GM23338 (cell line): ENCODE measurements around the gene NPL. TPM values are rescaled to one million over a fixed set of nuclear protein-coding genes. Genes with fewer than 3 reads are reported as not detected.

ENCODE experiments used
- ATAC-seq: fragments of 200-7000 bp; cut with Tn5 transposase; 3 replicates; pipeline ENCODE4 v1.9.1; 2020
- DNase-seq: peaks from one replicate; pipeline ENCODE4 v3.0.0-alpha.2; 2015; ENCODE audit warnings: low spot score
- H2AFZ ChIP-seq: fragments of 200-600 bp; sonication (generic); 2 replicates; pipeline ENCODE4 v1.8.0; 2016; ENCODE audit warnings: antibody characterized with exemption, mild to moderate bottlenecking, moderate library complexity
- H3F3A ChIP-seq: fragments of 200-600 bp; sonication (generic); replicated peaks from 2 replicates; pipeline ENCODE4 v1.8.0; 2017; ENCODE audit warnings: antibody characterized with exemption, mixed run types, low read depth
- H3K27ac ChIP-seq: fragments of 200-600 bp; sonication (generic); 2 replicates; pipeline ENCODE4 v1.6.1; 2016; ENCODE audit warnings: low read depth
- H3K27me3 ChIP-seq: fragments of 200-600 bp; sonication (generic); 2 replicates; pipeline ENCODE4 v1.8.0; 2016; ENCODE audit warnings: mild to moderate bottlenecking, mixed run types, moderate library complexity; ENCODE audit not compliant: insufficient read depth
- H3K36me3 ChIP-seq: fragments of 200-600 bp; sonication (generic); 2 replicates; pipeline ENCODE4 v1.8.0; 2016; ENCODE audit warnings: mild to moderate bottlenecking; ENCODE audit not compliant: insufficient read depth
- H3K4me1 ChIP-seq: fragments of 200-600 bp; sonication (generic); 2 replicates; pipeline ENCODE4 v1.8.0; 2016; ENCODE audit warnings: mild to moderate bottlenecking, moderate library complexity; ENCODE audit not compliant: insufficient read depth
- H3K4me2 ChIP-seq: fragments of 200-600 bp; sonication (generic); 2 replicates; pipeline ENCODE4 v1.7.1; 2017; ENCODE audit warnings: mixed run types
- H3K4me3 ChIP-seq: fragments of 200-600 bp; sonication (generic); 2 replicates; pipeline ENCODE4 v1.6.1; 2016; ENCODE audit warnings: mixed run types
- H3K79me2 ChIP-seq: fragments of 200-600 bp; sonication (generic); replicated peaks from 2 replicates; pipeline ENCODE4 v1.8.0; 2017; ENCODE audit warnings: mild to moderate bottlenecking; ENCODE audit not compliant: insufficient read depth
- H3K9me2 ChIP-seq: fragments of 200-600 bp; sonication (generic); 2 replicates; pipeline ENCODE4 v1.8.0; 2017; ENCODE audit not compliant: insufficient read depth
- H4K20me1 ChIP-seq: fragments of 200-600 bp; sonication (generic); replicated peaks from 2 replicates; pipeline ENCODE4 v1.8.0; 2017; ENCODE audit warnings: mild to moderate bottlenecking; ENCODE audit not compliant: insufficient read depth
- H3K27ac Mint-ChIP-seq: 2 replicates; pipeline ENCODE4 v1.8.0; 2020; ENCODE audit warnings: inconsistent platforms, mild to moderate bottlenecking, moderate library complexity, mixed read lengths
- H3K27me3 Mint-ChIP-seq: 3 replicates; pipeline ENCODE4 v1.8.0; 2022; ENCODE audit warnings: low read depth, mild to moderate bottlenecking, moderate library complexity, mixed read lengths, inconsistent platforms; ENCODE audit not compliant: insufficient read depth, poor library complexity
- H3K36me3 Mint-ChIP-seq: 3 replicates; pipeline ENCODE4 v1.8.0; 2021; ENCODE audit warnings: low read depth, mild to moderate bottlenecking, inconsistent platforms, moderate library complexity, mixed read lengths
- H3K4me1 Mint-ChIP-seq: 3 replicates; pipeline ENCODE4 v1.8.0; 2020; ENCODE audit warnings: mild to moderate bottlenecking, inconsistent platforms, mixed read lengths
- H3K4me3 Mint-ChIP-seq: 3 replicates; pipeline ENCODE4 v1.8.0; 2021; ENCODE audit warnings: moderate library complexity, mild to moderate bottlenecking, inconsistent platforms, mixed read lengths
- H3K9me3 Mint-ChIP-seq: 3 replicates; pipeline ENCODE4 v1.8.0; 2020; ENCODE audit warnings: moderate library complexity, mild to moderate bottlenecking, inconsistent platforms, mixed read lengths
- EZH2 ChIP-seq: fragments of 200-600 bp; sonication (generic); IDR thresholded peaks from one replicate; pipeline ENCODE4 v1.8.0; 2017; ENCODE audit warnings: antibody characterized with exemption, mild to moderate bottlenecking, low read depth; ENCODE audit not compliant: unreplicated experiment
- EZH2phosphoT487 ChIP-seq: fragments of 200-600 bp; sonication (generic); IDR thresholded peaks from one replicate; pipeline ENCODE4 v1.8.1; 2018; ENCODE audit warnings: antibody characterized with exemption; ENCODE audit not compliant: unreplicated experiment
- JUNB ChIP-seq: IDR thresholded peaks from one replicate; pipeline ENCODE4 v1.6.1; 2016; ENCODE audit warnings: antibody characterized with exemption; ENCODE audit not compliant: unreplicated experiment
- POLR2AphosphoS5 ChIP-seq: IDR thresholded peaks from 2 replicates; pipeline ENCODE4 v1.6.1; 2016; ENCODE audit warnings: antibody characterized with exemption, low read depth
- STAT1 ChIP-seq: IDR thresholded peaks from one replicate; pipeline ENCODE4 v1.6.1; 2016; ENCODE audit warnings: antibody characterized with exemption; ENCODE audit not compliant: unreplicated experiment
- ZNF114 ChIP-seq: fragments of 250-450 bp; sonication (Bioruptor Pico); IDR thresholded peaks from 2 replicates; pipeline ENCODE4 v1.5.0; 2020; ENCODE audit warnings: mild to moderate bottlenecking, moderate library complexity
- ZNF331 ChIP-seq: fragments of 250-450 bp; sonication (Bioruptor Pico); IDR thresholded peaks from 2 replicates; pipeline ENCODE4 v1.5.0; 2020; ENCODE audit warnings: low read depth, mild to moderate bottlenecking, moderate library complexity
- polyA plus RNA-seq: library from polyadenylated mRNA; unstranded; fragments of >200 nt; fragmentation: Nextera tagmentation; extraction: Ambion mirVana; gene quantifications from 2 replicates; pipeline ENCODE4 v1.2.1, GENCODE V29; 2016
- total RNA-seq: library from RNA; depleted of rRNA; stranded (reverse); fragments of >200 nt; shearing (Covaris generic); gene quantifications from 2 replicates; pipeline ENCODE4 v1.2.3, GENCODE V29; 2014
- TF ChIP-seq, protein P1 (sequence below): IDR thresholded peaks from one replicate; pipeline ENCODE4 v1.6.1; 2018; ENCODE audit warnings: antibody characterized with exemption; ENCODE audit not compliant: unreplicated experiment
- TF ChIP-seq, protein P2 (sequence below): IDR thresholded peaks from 2 replicates; pipeline ENCODE4 v1.6.1; 2016; ENCODE audit warnings: antibody characterized with exemption
- TF ChIP-seq, protein P3 (sequence below), 2 experiments: fragments of 200-600 bp in 1 of 2; sonication (generic) in 1 of 2; conservative IDR thresholded peaks; 2 replicates each; pipeline versions ENCODE4 v1.5.1 to v1.6.1; 2016 to 2017; ENCODE audit warnings: antibody characterized with exemption in 2 of 2, low read depth in 2 of 2, mild to moderate bottlenecking in 2 of 2, moderate library complexity in 1 of 2

The NPL gene
- total and polyA plus RNA-seq, 2 experiments from 2014 or later: 2.4 to 2.8 TPM

DNA sequence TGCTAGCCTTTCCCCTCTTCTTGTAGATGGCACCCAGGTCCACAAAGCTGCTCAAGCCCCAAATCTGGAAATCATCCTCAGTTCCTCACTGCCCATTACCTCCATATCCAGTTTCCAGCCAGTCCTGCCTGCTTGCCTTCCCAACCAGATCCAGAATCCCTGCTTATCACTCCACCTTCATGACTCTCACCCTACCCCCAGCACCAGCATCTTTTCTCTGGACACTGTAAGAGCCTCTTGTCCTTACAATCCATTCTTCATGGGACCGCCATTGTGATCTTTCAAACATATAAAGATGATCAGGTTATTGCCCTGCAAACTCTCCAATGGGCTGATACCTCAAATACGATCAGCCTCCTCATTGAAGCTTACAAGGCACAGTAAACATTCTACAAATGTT is 23.5 kb upstream of the NPL start (continued):
- no peak for TF ChIP-seq EZH2phosphoT487
- TF ChIP-seq, protein P1, sequence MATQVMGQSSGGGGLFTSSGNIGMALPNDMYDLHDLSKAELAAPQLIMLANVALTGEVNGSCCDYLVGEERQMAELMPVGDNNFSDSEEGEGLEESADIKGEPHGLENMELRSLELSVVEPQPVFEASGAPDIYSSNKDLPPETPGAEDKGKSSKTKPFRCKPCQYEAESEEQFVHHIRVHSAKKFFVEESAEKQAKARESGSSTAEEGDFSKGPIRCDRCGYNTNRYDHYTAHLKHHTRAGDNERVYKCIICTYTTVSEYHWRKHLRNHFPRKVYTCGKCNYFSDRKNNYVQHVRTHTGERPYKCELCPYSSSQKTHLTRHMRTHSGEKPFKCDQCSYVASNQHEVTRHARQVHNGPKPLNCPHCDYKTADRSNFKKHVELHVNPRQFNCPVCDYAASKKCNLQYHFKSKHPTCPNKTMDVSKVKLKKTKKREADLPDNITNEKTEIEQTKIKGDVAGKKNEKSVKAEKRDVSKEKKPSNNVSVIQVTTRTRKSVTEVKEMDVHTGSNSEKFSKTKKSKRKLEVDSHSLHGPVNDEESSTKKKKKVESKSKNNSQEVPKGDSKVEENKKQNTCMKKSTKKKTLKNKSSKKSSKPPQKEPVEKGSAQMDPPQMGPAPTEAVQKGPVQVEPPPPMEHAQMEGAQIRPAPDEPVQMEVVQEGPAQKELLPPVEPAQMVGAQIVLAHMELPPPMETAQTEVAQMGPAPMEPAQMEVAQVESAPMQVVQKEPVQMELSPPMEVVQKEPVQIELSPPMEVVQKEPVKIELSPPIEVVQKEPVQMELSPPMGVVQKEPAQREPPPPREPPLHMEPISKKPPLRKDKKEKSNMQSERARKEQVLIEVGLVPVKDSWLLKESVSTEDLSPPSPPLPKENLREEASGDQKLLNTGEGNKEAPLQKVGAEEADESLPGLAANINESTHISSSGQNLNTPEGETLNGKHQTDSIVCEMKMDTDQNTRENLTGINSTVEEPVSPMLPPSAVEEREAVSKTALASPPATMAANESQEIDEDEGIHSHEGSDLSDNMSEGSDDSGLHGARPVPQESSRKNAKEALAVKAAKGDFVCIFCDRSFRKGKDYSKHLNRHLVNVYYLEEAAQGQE: no peak

DNA sequence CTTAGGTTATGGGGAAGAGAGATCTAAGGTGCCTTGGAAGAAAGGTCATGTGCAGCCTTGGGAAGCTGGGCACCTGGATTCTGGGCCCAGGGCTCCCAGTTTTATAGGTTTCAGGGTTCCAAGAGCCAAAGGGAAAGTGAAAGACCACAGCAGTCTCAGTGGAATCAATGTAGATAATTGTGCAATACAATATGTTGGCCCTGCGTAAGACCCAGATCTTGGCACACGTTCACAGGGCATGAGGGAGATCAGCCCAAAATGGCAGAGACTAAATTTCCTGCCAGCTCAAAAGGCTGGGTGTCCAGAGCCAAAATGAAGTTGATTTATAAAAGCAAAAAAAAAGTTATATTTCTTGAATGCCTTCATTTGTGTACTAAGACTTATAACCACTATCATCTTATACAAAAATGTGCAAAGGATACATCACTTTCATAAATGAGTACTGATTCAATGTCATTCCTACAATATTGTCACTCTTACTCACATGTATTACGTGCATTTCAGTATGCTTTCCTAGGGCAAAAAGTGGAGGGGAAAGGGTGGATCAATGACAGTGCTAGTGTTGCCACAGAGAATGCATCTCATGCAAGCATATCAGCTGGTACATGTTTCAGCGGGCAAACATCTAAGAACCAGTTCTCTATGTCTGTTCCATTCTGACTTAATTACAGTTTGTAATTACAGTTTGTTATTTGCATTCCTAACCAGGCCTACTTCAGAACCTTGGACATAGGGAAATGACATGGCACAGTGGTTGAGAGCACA is 22.5 kb upstream of the NPL start:
- H3K4me1 Mint-ChIP-seq: peaks cover 25% of the 10 kb centered on the region
- peaks cover 2% of the 10 kb centered on the region for H3K9me2 ChIP-seq

DNA sequence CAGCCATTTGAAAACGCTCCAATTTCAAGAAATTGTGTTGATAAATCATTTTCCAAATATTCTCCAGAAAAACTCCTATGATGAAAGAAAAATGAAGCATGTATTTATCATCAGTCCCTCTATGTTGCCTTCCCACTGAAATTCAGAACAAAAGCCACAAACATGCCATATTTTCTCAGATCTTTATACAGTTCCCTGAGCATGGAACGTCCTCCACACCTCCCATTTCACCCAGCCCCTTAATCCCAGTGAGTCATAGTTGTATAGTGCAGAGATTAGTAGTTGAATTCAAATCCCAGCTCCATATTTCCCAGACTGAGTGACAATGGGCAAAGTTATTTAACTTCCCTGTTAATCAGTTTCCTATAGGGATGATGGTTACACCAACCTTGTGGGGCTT is 20.6 kb upstream of the NPL start:
- H3K79me2 ChIP-seq: no peaks in the 10 kb centered on the region
- no peaks in the 10 kb centered on the region for H4K20me1 ChIP-seq
- no peak overlapping the region for H3K4me2 ChIP-seq
- Mint-ChIP-seq H3K4me1 (peaks cover 24% of the 10 kb centered on the region), H3K36me3 (no peaks in the 10 kb centered on the region), H3K27ac (no peak overlapping the region), H3K9me3 (no peaks in the 10 kb centered on the region), H3K4me3 (no peak overlapping the region), H3K27me3 (peaks cover 4% of the 10 kb centered on the region)
- no peaks in the 10 kb centered on the region for H3K27me3 ChIP-seq
- no peak for DNase-seq
- peaks cover 9% of the 10 kb centered on the region for H3K4me1 ChIP-seq
- no peaks in the 10 kb centered on the region for H3F3A ChIP-seq
- H3K9me2 ChIP-seq: no peaks in the 10 kb centered on the region
- no peak overlapping the region for H2AFZ ChIP-seq
- no peaks in the 10 kb centered on the region for H3K36me3 ChIP-seq
- no peak overlapping the region for H3K4me3 ChIP-seq
- ATAC-seq: no peak
- H3K27ac ChIP-seq: no peak overlapping the region
- TF ChIP-seq EZH2: no peak
- TF ChIP-seq, protein P2, sequence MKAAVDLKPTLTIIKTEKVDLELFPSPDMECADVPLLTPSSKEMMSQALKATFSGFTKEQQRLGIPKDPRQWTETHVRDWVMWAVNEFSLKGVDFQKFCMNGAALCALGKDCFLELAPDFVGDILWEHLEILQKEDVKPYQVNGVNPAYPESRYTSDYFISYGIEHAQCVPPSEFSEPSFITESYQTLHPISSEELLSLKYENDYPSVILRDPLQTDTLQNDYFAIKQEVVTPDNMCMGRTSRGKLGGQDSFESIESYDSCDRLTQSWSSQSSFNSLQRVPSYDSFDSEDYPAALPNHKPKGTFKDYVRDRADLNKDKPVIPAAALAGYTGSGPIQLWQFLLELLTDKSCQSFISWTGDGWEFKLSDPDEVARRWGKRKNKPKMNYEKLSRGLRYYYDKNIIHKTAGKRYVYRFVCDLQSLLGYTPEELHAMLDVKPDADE: no peak
- TF ChIP-seq POLR2AphosphoS5: no peak
- TF ChIP-seq JUNB: no peak
- TF ChIP-seq, protein P3, sequence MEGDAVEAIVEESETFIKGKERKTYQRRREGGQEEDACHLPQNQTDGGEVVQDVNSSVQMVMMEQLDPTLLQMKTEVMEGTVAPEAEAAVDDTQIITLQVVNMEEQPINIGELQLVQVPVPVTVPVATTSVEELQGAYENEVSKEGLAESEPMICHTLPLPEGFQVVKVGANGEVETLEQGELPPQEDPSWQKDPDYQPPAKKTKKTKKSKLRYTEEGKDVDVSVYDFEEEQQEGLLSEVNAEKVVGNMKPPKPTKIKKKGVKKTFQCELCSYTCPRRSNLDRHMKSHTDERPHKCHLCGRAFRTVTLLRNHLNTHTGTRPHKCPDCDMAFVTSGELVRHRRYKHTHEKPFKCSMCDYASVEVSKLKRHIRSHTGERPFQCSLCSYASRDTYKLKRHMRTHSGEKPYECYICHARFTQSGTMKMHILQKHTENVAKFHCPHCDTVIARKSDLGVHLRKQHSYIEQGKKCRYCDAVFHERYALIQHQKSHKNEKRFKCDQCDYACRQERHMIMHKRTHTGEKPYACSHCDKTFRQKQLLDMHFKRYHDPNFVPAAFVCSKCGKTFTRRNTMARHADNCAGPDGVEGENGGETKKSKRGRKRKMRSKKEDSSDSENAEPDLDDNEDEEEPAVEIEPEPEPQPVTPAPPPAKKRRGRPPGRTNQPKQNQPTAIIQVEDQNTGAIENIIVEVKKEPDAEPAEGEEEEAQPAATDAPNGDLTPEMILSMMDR (conservative IDR thresholded peaks at IDR 0.05; ENCODE audit: low read depth in 2 of 2): no peak
- TF ChIP-seq ZNF114 (CRISPR knock-in tag): no peak
- no peak for TF ChIP-seq EZH2phosphoT487
- no peak for TF ChIP-seq STAT1
- TF ChIP-seq ZNF331 (CRISPR knock-in tag): no peak

More for the DNA sequence above, 22.5 kb upstream of the NPL start:
- no peaks in the 10 kb centered on the region for H3K36me3 Mint-ChIP-seq
- Histone ChIP-seq H3K4me2 (no peak overlapping the region), H3K27ac (no peak overlapping the region), H3K4me1 (peaks cover 9% of the 10 kb centered on the region), H3F3A (no peaks in the 10 kb centered on the region), H3K27me3 (no peaks in the 10 kb centered on the region), H2AFZ (0 out of 2 replicates have a peak overlapping the region, but pooled peaks have one; percentile 44), H3K36me3 (no peaks in the 10 kb centered on the region), H3K4me3 (no peak overlapping the region), H4K20me1 (no peaks in the 10 kb centered on the region), H3K79me2 (no peaks in the 10 kb centered on the region)
- H3K27me3 Mint-ChIP-seq: peaks cover 5% of the 10 kb centered on the region
- H3K4me3 Mint-ChIP-seq: no peak overlapping the region
- DNase-seq: no peak
- H3K27ac Mint-ChIP-seq: no peak overlapping the region
- no peaks in the 10 kb centered on the region for H3K9me3 Mint-ChIP-seq
- ATAC-seq: no peak
- TF ChIP-seq STAT1: no peak
- TF ChIP-seq EZH2phosphoT487: no peak
